HG02610 (cell line): ENCODE results near the gene CDO1.
A peak's percentile ranks its signal among the peaks of the same experiment; 100 is the strongest.

ENCODE experiments used
- ATAC-seq: cut with Tn5 transposase; IDR thresholded peaks from one replicate; pipeline ENCODE4 v1.9.1; 2021; ENCODE audit warnings: mild to moderate bottlenecking, moderate library complexity; ENCODE audit not compliant: unreplicated experiment

CDO1 gene

DNA sequence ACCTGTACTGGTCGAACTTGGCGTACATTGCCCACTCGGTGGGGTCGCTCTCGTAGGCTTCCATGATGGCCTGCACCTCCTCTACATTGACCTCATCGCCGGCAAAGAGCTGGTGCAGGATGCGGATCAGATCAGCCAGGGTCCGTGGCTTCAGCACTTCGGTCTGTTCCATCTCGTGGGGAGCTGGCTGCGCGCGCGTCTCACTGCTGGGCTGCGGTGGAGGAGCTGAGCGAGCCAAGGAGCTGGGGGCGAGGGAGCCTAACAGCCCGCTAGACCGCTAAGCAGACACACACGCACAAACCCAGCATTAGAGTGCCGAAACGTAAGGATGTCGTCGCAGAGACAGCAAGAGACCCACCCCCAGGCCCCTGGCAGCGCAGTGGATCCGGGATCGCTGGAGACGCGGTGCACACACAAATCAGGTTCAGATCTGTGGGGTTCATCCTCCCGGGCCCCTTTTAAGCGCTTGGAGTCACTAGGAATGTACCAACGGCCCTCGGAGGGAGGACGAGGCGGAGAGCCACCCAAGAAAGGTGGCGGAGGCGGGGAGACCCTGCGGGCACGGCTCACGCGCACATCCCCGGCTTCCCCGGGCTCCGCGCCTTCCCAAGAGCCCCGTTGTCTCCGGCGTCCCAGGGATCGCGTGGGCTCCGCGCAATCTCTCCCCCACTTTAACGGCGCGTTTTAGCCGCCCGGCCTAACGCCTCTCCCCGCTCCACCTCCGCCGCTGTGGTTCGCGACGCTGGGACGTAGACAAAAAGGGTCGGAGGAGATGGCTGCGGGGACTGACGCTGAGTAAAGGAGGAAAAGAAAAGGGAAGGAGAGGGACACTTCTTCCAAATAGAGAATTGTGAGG is at the start of gene CDO1:
Gene CDO1 (minus strand): TSS at position 434 of the 856 bp plus-strand sequence. CDS start 262 bp downstream, at position 172.
- no peak for ATAC-seq

DNA sequence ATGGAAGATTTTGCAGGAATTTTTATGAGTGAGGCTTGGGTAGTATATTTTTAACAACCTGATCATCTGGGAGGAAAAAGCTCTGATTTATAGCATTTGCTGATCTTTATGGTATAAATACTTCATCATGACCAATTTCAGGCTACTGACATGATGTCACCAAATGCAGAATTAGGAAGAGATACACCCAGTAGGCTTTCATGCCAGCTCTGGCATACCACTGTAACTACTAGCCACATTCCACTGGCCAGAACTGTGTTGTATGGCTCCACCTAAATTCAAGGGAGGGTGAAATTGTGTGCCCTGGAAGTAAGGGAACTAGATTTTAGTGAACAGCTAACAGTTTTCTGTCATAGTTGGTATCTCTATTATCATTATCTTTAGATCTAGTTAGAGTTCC is 42.9 kb upstream of the CDO1 start:
- no peak for ATAC-seq

- no peak for ATAC-seq
Observed at GRCh38 chr5:115858396-115858795, 41.9 kb upstream of the CDO1 start.

DNA sequence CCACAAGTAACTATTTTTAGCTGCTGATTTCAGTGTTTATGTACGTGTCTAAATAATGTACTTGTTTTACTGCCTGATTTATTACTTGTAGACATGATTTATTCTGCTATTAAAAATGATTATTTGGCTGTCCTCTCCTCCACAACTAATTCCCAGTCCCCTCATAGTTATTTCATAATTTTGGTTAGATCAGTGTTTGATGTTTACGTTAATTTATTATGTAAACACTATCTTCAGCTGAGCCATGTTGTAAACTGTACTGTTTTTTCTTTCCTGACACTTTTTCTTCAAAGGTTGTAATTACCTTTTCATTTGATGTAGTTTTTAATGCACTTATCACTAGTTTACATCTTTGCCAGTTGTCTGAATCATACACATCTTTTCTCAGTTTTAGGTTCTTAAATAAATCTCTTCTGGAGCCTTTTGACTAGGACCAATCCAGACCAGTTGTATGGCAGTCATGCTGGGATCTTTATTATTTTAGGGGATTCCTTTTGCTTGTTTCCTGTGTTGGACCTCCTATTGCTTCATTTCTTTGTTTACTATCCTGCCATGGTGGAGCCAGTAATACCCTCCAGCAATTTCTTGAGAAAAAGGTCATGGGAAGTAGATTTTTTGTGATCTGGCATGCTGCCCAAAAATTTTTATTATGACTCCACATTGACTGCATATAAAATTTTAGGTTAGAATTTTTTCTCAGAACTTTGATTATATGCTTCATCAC is 41.3 kb upstream of the CDO1 start:
- ATAC-seq: no peak

- ATAC-seq: no peak
Observed at GRCh38 chr5:115857057-115857479, 40.6 kb upstream of the CDO1 start.

GRCh38 chr5:115855959-115856358 is 39.5 kb upstream of the CDO1 start:
- no peak for ATAC-seq

- ATAC-seq: no peak
Observed at GRCh38 chr5:115854139-115854538, 37.7 kb upstream of the CDO1 start.

DNA sequence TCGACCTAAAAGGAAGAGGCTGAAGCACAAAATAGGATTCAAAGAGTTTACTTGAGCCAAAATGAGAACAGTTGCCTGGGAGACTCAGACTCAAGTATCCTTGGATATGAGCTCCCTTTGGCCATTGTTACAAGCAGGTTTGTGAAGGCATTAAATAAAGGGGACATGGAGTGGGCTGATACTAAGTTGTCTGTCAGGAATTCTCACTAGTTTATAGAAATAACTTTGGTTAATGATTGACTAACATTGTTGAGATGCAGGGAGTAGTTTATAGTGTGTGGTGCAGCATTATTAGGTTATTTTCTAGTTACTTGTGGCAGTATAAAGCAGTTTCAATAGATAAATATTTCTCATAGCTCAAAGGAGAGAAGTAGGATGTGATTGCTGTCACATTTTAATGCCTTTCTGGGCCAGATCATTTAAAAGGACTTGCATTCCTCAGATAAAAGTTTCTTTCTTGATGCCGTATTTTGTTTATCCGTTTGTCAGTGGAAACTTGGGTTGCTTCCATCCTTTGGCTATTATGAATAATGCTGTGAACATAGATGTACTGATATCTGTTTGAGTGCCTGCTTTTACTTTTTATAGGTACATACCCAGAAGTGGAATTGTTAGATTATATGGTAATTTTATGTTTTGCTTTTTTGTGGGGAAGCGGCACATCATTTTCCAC is 34.4 kb upstream of the CDO1 start:
- ATAC-seq: no peak

DNA sequence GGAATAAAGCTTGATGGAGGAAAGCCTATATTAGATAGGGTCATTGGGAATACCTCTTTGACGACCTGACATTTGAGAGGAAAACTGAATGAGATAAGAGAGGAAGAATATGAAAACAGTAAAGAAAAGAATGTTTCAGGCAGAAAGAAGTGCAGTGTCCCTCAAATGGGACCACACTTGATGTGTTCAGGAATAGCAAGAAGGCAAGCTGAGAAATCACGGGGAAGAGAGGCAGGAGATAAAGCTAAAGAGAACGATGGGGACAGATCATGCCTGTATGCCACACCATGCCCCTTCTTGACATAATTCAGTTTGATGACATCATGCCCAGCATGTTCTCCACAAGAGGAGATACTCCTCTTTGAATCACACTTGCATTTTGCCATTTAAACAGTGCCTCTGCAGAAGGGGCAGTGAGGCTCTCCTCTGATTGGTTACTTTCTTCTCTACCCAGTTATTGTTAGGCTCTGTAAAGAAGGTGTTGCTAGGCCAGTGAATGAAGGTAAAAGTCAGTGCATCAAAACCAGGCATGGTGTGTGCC is 32.9 kb upstream of the CDO1 start:
- ATAC-seq: no peak

- ATAC-seq: no peak
Observed at GRCh38 chr5:115847290-115847689, 30.8 kb upstream of the CDO1 start.

DNA sequence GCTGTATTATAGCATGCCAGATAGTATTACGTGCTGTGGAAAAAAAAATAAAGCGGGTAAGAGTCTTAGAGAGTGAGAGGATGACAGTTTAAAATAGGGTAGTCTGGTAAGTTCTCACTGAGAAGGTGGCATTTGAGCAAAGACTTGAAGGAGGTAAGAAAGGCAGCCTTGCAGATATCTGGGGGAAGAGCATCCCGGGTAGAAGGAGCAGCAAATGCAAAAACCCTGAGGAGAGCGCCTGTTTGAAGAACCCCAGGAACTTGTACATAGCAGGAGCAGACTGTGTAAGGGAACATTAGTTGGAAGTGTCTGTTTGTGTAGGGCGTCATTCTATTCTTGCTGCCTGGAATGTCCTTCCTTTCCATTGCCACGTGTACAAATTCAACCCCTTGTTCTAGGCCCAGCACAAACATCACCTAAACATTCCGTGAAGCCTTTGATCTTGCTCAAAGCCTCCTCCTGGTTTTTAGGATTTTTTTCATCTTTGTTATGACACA is 27.9 kb upstream of the CDO1 start:
- ATAC-seq: no peak

GRCh38 chr5:115843444-115844130 is 27.1 kb upstream of the CDO1 start:
- no peak for ATAC-seq

DNA sequence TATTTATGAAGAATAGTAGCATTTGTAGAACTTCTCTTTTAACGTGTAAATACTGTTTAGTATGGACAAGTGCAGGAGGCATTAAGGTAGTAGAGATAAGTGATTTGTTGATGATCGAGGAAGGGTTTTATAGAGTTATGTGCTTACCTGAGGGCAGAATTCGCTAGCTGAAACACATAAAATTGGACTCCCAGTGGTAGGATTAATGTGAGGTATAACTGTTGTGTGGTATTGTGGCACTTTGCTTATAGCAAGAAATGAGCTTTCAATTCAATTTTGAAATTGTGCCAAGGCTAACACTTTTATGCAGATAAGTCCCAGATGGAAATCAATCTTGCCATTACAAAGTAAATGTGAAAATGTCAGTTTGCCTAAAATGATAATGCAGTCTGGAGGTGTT is 26.5 kb upstream of the CDO1 start:
- no peak for ATAC-seq

DNA sequence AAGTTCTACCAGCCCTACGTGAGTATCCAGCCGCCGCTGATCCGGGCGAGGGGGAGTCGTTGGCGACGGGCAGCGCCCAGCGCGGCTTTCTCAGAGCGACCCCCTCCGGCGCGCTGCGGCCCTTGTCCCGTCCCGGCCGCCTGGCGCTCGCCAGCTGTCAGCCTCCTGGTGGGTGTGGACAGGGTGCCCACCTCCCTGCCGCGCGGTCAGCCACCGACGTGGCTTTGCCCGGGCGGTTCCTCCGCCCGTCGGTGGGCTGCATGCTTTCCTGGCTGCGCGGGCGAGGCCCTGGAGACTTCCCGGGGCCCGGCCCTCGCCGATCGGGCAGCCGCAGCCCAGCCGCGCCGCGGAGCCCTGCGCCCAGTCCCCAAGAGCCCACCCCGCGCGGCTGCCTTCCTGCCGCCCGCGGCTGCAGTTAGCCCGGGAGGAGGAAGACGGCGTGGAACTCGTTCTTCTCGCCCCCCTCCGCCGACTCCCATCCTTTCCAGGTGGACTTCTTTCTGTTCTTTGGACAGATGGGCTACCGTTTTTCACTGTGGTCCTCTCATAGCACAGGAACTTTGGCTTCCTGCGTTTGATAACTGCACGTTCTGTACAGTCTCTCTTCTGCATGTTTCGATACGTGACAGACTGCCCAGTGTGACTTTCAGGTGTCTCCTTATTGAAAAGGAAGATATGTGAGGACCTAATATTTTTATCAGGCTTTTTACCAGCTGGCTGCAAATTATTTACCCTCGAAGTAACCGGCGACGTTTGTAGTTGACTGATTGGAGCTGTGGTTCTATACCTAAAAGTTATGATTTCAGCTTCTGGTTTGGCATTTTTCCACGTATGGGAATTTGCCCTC is 25.9 kb upstream of the CDO1 start:
- ATAC-seq: peak; percentile 22

GRCh38 chr5:115841382-115842088 is 25.1 kb upstream of the CDO1 start, which contains the start of the genes AP3S1 and ATG12:
Gene AP3S1 (plus strand): TSS chr5:115841935. CDS start chr5:115842038, 103 bp downstream.
Gene ATG12 (minus strand): TSS chr5:115841565. CDS start chr5:115841552, 13 bp downstream.
- ATAC-seq: peak; percentile 86

DNA sequence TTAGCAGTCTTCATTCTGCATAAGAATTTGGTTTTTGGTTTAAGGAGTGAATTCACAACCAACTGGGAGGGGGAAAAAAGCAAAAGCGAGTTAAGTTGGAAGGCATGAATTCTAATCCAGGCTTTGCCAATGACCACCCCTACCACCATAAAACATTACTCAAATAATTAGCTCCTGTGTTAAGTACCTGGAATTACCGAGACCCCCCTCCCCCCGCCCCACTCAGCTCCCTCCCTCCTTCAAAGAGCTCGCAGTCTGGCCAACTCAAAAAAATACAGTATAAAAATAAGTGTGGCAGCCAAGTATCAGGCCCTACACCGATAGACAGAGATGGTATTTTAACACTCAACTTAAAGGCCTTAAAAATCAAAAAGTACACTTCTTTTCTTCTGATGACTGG is 24.4 kb upstream of the CDO1 start:
- no peak for ATAC-seq

DNA sequence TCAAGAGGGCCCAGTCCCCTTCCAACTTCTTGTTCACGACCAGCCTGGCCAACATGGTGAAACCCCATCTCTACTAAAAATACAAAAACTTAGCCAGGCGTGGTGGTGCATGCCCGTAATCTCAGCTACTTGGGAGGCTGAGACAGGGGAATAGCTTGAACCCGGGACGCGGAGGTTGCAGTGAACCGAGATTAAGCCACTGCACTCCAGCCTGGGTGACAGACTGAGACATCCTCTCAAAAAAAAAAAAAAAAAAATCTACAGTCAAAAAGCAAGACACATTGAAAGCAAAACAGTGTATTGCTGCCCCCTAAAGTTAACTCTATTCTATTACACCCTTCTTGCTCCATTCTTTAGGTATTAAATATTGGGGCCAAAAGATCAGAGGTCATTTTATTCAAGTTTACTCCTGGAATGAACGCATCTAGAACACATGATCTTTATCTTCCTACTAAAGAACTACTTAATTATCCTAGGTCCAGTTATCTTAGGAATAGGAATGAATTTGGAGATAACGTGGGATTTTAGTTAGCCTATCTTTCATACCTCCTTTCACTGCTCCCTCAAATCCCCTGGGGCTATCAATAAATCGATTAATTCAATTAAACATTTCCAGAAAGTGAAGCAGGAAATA is 22.5 kb upstream of the CDO1 start:
- no peak for ATAC-seq

DNA sequence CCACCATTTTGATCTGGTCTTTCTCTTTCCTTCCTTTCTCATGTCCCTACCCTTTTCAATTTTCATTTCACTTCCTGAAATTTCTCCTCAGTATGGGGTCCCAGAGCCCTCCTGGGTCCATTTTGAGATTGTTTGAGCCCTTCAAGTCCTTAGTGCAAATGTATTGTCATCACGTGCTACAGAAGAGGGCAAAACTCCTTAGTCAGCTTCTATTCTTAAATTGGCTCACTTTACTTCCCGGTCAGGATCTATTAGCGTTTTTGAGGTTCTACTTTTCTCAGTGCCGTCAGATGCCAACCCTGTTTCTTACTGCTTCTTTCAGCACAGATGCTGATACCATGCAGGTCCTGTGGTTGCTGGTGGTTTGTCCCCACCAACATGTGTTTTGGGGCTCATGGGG is 19.0 kb upstream of the CDO1 start:
- no peak for ATAC-seq
